ENCODE data around the gene VRK1. TPM values are rescaled to one million over a fixed set of nuclear protein-coding genes. Genes with fewer than 3 reads are reported as not detected.
A peak's percentile ranks its signal among the peaks of the same experiment; 100 is the strongest.

The VRK1 gene
- total RNA-seq, 2 experiments from 2014 or later: 71.1 to 76.5 TPM

- H3K9me3 Mint-ChIP-seq (ENCODE audit: insufficient read depth): peaks cover 20% of the 10 kb centered on the region
- no peak overlapping the region for H3K4me3 Mint-ChIP-seq
- DNase-seq (no peak), ATAC-seq (no peak)
- H3K4me1 Mint-ChIP-seq (ENCODE audit: low read depth): peaks cover 10% of the 10 kb centered on the region
- peaks cover 48% of the 10 kb centered on the region for H3K36me3 Mint-ChIP-seq (ENCODE audit: low read depth)
- POLR2A ChIA-PET: no interaction called here
- H3K27me3 Mint-ChIP-seq (ENCODE audit: low read depth): no peaks in the 10 kb centered on the region
- H3K27ac Mint-ChIP-seq: no peak overlapping the region
- CTCF ChIA-PET: interaction anchor here (2.0 kb wide), 1 partner anchor 22 kb away, joined by 7 read pairs; no protein-coding TSS in a partner anchor
Observed at GRCh38 chr14:96830946-96831345, 33.8 kb downstream of the VRK1 start.

DNA sequence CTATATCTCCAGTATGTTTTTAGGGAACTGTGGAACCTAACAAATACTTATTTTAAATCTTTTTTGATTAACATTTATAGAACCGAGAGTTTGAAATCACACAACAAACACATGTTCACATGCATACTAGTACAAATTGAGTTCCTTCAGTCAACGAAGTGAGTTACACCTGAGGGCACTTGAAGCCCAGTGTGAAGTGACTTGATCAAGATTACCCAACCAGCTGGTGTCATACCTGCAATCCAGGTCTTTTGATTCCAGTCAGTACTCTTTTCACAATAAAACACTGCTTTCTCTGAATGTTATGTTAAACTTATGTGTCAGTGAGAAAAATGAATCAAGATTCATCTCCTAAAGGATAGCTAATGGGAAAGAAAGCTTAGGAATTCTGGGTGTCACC, 35.2 kb downstream of the VRK1 start:
- Mint-ChIP-seq H3K4me1 (ENCODE audit: low read depth) (peaks cover 10% of the 10 kb centered on the region), H3K36me3 (ENCODE audit: low read depth) (peaks cover 55% of the 10 kb centered on the region), H3K27ac (no peak overlapping the region), H3K9me3 (ENCODE audit: insufficient read depth) (peaks cover 20% of the 10 kb centered on the region), H3K4me3 (no peak overlapping the region), H3K27me3 (ENCODE audit: low read depth) (no peaks in the 10 kb centered on the region)
- ChIA-PET CTCF (no interaction called here), POLR2A (no interaction called here)
- ATAC-seq (no peak), DNase-seq (no peak)

GRCh38 chr14:96838449-96838848, 41.3 kb downstream of the VRK1 start:
- Mint-ChIP-seq H3K4me3 (no peak overlapping the region), H3K4me1 (ENCODE audit: low read depth) (no peaks in the 10 kb centered on the region), H3K27me3 (ENCODE audit: low read depth) (no peaks in the 10 kb centered on the region), H3K27ac (no peak overlapping the region), H3K9me3 (ENCODE audit: insufficient read depth) (no peaks in the 10 kb centered on the region), H3K36me3 (ENCODE audit: low read depth) (peaks cover 59% of the 10 kb centered on the region)
- DNase-seq (no peak), ATAC-seq (no peak)
- ChIA-PET CTCF (no interaction called here), POLR2A (no interaction called here)

DNA sequence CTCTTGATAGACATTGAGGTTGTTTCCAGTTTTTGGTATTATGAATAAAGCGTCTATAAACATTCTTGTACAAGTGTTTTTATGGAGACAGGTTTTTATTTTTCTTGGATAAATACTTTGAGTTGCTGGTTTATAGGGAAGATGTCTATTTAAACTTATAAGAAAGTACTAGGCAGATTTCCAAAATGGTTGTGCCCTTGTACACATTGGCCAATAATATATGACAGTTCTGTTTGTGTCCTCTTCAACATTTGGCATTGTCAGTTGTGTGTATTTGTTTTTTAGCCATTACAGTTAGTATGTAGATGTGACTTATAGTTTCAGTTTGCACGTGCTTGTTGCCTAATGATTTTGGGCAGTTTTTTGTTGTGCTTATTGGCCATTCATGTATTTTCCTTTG, 42.1 kb downstream of the VRK1 start:
- DNase-seq (no peak), ATAC-seq (no peak)
- ChIA-PET POLR2A (no interaction called here), CTCF (no interaction called here)
- Mint-ChIP-seq H3K4me3 (no peak overlapping the region), H3K27ac (no peak overlapping the region), H3K9me3 (ENCODE audit: insufficient read depth) (no peaks in the 10 kb centered on the region), H3K4me1 (ENCODE audit: low read depth) (no peaks in the 10 kb centered on the region), H3K27me3 (ENCODE audit: low read depth) (no peaks in the 10 kb centered on the region), H3K36me3 (ENCODE audit: low read depth) (peaks cover 55% of the 10 kb centered on the region)

DNA sequence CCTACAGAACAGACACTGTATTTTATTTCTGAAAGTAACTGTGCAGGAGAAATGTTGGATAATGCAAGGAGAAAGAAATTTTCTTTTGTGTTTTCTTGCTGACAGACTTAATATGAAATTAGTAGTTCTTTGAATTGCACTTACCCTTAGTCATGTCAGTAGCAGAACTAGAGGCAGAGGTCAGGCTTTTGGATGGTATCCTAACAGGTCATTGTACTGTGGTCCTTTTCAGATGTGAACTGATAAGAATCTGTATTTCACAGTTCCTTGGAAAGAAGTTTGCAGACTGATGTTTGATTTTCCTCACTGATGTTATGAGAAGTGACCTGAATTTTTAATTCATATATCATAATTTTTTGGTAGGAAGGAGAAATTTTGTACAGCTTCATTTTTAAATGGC, 46.0 kb downstream of the VRK1 start:
- H3K4me3 Mint-ChIP-seq: no peak overlapping the region
- H3K27me3 Mint-ChIP-seq (ENCODE audit: low read depth): no peaks in the 10 kb centered on the region
- no peaks in the 10 kb centered on the region for H3K9me3 Mint-ChIP-seq (ENCODE audit: insufficient read depth)
- ChIA-PET CTCF (interaction anchor here (4.0 kb wide), 1 partner anchor 10 kb away, joined by 21 read pairs; no protein-coding TSS in a partner anchor), POLR2A (no interaction called here)
- no peaks in the 10 kb centered on the region for H3K4me1 Mint-ChIP-seq (ENCODE audit: low read depth)
- no peak overlapping the region for H3K27ac Mint-ChIP-seq
- no peak for ATAC-seq
- peaks cover 52% of the 10 kb centered on the region for H3K36me3 Mint-ChIP-seq (ENCODE audit: low read depth)
- no peak for DNase-seq

DNA sequence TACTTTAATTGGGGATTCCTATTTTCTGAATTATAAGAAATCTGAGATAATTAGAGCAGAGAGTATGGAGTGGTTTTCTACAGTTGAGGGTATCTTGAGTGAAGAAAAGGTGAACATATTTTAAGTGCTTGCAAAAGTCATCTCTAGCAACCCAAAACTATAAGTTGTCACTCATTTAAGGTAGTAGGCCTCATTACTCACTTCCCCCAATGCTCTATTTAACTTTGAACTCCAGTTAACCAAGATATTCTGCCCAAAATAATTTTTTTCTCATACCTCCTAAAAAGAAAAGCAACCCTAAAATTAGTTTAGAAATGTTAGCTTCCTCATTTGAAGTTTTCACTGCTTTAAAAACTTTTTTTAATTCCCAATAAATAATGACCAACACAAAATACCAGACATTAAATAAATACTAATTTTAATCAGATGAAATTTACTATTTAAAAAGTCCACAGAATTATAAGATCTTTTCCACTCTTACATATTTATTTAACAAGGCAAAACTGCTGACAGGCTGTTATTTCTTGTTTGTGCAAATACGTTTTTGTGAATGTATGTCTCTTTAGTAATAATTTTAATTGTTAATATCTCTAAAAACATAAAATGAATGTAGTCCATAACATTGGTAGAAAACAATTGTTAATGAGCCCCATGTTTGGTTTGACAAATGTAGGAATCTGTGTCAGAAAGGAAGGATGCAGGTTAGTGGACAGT, 47.8 kb downstream of the VRK1 start:
- CTCF ChIA-PET: interaction anchor here (4.0 kb wide), 1 partner anchor 8 kb away, joined by 21 read pairs; no protein-coding TSS in a partner anchor
- H3K27me3 Mint-ChIP-seq (ENCODE audit: low read depth): no peaks in the 10 kb centered on the region
- H3K27ac Mint-ChIP-seq: no peak overlapping the region
- no peaks in the 10 kb centered on the region for H3K4me1 Mint-ChIP-seq (ENCODE audit: low read depth)
- POLR2A ChIA-PET: no interaction called here
- no peak overlapping the region for H3K4me3 Mint-ChIP-seq
- peaks cover 52% of the 10 kb centered on the region for H3K36me3 Mint-ChIP-seq (ENCODE audit: low read depth)
- no peaks in the 10 kb centered on the region for H3K9me3 Mint-ChIP-seq (ENCODE audit: insufficient read depth)
- ATAC-seq (no peak), DNase-seq (no peak)

DNA sequence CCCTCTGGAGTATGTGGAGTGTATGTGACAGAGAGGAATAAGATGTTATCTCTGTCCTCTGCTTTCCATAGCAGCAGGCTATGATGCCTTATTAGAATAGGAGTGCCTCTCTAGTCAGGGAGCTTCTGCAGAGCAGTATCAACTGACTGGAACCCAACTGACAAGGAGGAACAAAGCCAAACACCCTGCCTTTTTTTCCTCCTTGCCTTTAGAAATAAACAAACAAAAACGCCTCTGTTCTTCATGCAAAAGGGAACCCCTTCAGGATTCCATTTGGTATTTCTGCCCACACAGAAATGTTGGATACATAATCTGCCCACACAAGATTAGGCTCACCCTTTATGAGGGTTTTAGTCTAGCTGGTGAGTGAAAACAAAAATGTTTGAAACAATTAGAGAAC, 50.3 kb downstream of the VRK1 start:
- Mint-ChIP-seq H3K27me3 (ENCODE audit: low read depth) (no peaks in the 10 kb centered on the region), H3K36me3 (ENCODE audit: low read depth) (peaks cover 48% of the 10 kb centered on the region), H3K4me1 (ENCODE audit: low read depth) (peaks cover 8% of the 10 kb centered on the region), H3K4me3 (no peak overlapping the region), H3K27ac (no peak overlapping the region), H3K9me3 (ENCODE audit: insufficient read depth) (no peaks in the 10 kb centered on the region)
- POLR2A ChIA-PET: no interaction called here
- DNase-seq (no peak), ATAC-seq (no peak)
- CTCF ChIA-PET: no interaction called here

DNA sequence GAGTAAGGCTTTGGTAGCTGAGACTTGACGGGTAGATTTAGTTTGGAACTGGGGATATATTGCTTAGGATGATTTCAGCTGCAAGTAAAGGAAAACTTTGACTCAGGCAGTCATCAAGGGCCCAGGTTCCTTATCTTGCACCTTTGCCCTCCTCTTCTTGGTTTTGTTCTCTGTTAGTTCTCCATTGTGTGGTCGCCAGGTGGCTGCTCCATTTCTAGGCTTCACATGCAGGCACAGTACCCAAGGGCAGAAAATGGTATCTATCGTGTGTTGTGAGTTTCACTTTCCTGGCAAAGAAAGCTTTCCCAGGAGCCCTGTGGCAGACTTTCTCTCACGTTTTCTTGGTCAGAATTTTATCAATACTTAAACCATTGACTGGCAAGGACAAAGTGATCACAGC, 50.8 kb downstream of the VRK1 start:
- ChIA-PET POLR2A (no interaction called here), CTCF (interaction anchor here (1.6 kb wide), 1 partner anchor 20 kb away, joined by 4 read pairs; no protein-coding TSS in a partner anchor)
- no peaks in the 10 kb centered on the region for H3K9me3 Mint-ChIP-seq (ENCODE audit: insufficient read depth)
- H3K27ac Mint-ChIP-seq: no peak overlapping the region
- peaks cover 48% of the 10 kb centered on the region for H3K36me3 Mint-ChIP-seq (ENCODE audit: low read depth)
- no peak overlapping the region for H3K4me3 Mint-ChIP-seq
- H3K27me3 Mint-ChIP-seq (ENCODE audit: low read depth): no peaks in the 10 kb centered on the region
- DNase-seq (no peak), ATAC-seq (no peak)
- peaks cover 11% of the 10 kb centered on the region for H3K4me1 Mint-ChIP-seq (ENCODE audit: low read depth)

DNA sequence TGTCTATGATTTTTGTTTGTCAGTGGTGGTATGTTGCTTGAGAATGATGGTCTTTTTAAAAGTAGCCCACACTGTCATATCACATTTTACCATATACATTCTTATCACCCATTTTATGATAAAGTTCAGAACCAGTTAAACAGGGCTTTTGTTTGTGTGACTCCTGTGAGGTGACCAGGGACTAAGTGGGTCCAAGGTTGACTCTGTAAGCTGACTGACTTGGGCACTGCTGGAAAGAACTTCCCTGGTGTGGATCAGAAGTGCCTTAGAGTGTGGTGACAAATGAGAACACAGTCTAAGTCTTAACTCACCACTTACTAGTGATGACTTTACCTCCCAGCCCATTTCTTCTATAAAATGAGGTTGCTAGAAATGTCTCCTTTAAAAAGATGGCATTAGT, 52.6 kb downstream of the VRK1 start:
- Mint-ChIP-seq H3K4me1 (ENCODE audit: low read depth) (peaks cover 11% of the 10 kb centered on the region), H3K4me3 (no peak overlapping the region), H3K9me3 (ENCODE audit: insufficient read depth) (no peaks in the 10 kb centered on the region), H3K27me3 (ENCODE audit: low read depth) (no peaks in the 10 kb centered on the region), H3K27ac (no peak overlapping the region), H3K36me3 (ENCODE audit: low read depth) (peaks cover 49% of the 10 kb centered on the region)
- ChIA-PET POLR2A (no interaction called here), CTCF (no interaction called here)
- no peak for DNase-seq
- ATAC-seq: no peak

GRCh38 chr14:96851694-96852381, 54.7 kb downstream of the VRK1 start:
- H3K9me3 Mint-ChIP-seq (ENCODE audit: insufficient read depth): no peaks in the 10 kb centered on the region
- ATAC-seq (no peak), DNase-seq (no peak)
- no peaks in the 10 kb centered on the region for H3K27me3 Mint-ChIP-seq (ENCODE audit: low read depth)
- ChIA-PET CTCF (interaction anchor here (1.0 to 3.5 kb wide), 13 partner anchors 8 to 285 kb away, joined by 3 to 30 read pairs (median 6); partner anchors contain the start of gene VRK1), POLR2A (interaction anchor here (0.7 to 2.2 kb wide), 2 partner anchors 22 to 55 kb away, joined by 3 to 11 read pairs; partner anchors contain the start of gene VRK1)
- H3K4me3 Mint-ChIP-seq: no peak overlapping the region
- H3K4me1 Mint-ChIP-seq (ENCODE audit: low read depth): peaks cover 11% of the 10 kb centered on the region
- H3K36me3 Mint-ChIP-seq (ENCODE audit: low read depth): peaks cover 48% of the 10 kb centered on the region
- no peak overlapping the region for H3K27ac Mint-ChIP-seq

DNA sequence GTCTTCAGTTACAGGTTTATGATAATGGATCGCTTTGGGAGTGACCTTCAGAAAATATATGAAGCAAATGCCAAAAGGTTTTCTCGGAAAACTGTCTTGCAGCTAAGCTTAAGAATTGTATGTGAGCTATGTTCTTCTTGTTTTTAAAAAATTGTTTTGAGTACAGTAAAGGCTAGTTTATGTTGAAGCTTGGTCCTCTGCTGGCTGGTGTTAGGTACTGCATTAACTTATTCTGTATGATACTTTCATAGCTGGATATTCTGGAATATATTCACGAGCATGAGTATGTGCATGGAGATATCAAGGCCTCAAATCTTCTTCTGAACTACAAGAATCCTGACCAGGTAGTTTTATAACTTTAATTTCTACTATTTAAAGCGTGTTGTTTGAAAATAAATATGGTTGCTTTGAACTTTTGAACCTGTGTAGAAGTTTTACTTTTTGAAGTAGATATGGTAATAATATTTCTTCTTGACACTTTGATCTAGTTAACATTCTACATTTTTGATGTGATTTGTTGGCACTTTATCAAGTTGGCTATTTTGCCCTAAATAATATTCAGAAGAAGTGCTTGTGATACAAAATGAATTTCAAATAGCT, 55.7 kb downstream of the VRK1 start:
- peak; percentile 51 for ATAC-seq
- H3K36me3 Mint-ChIP-seq (ENCODE audit: low read depth): peaks cover 51% of the 10 kb centered on the region
- H3K4me3 Mint-ChIP-seq: no peak overlapping the region
- ChIA-PET CTCF (interaction anchor here (0.6 to 3.5 kb wide), 32 partner anchors 9 to 440 kb away, joined by 3 to 30 read pairs (median 5); partner anchors contain the start of gene VRK1), POLR2A (interaction anchor here (2.2 kb wide), 1 partner anchor 56 kb away, joined by 11 read pairs; the partner anchor contains the start of gene VRK1)
- no peaks in the 10 kb centered on the region for H3K27me3 Mint-ChIP-seq (ENCODE audit: low read depth)
- no peak overlapping the region for H3K27ac Mint-ChIP-seq
- DNase-seq: peak; percentile 26
- no peaks in the 10 kb centered on the region for H3K9me3 Mint-ChIP-seq (ENCODE audit: insufficient read depth)
- peaks cover 11% of the 10 kb centered on the region for H3K4me1 Mint-ChIP-seq (ENCODE audit: low read depth)

GRCh38 chr14:96858643-96859042, 61.5 kb downstream of the VRK1 start:
- Mint-ChIP-seq H3K36me3 (ENCODE audit: low read depth) (peaks cover 45% of the 10 kb centered on the region), H3K4me1 (ENCODE audit: low read depth) (no peaks in the 10 kb centered on the region), H3K9me3 (ENCODE audit: insufficient read depth) (no peaks in the 10 kb centered on the region), H3K27me3 (ENCODE audit: low read depth) (no peaks in the 10 kb centered on the region), H3K27ac (no peak overlapping the region), H3K4me3 (no peak overlapping the region)
- ChIA-PET POLR2A (no interaction called here), CTCF (no interaction called here)
- no peak for ATAC-seq
- DNase-seq: no peak

Measured in activated CD8-positive, alpha-beta T cell treated with anti-CD3 and anti-CD28 coated beads, Interleukin-2, amount 10 ng/mL, durations not matched to agents 7 days and 5 days (primary cell).